Adrenal gland (tissue), 5 donors: ENCODE measurements around the gene USP28.

Source experiments
- CTCF ChIP-seq, 6 experiments: fragments of 450-650 bp in 4 of 6; fragments of 200-600 bp in 2 of 6; sonication (generic) in 1 of 6; IDR thresholded peaks; 1 replicate in 5 of 6; 2 replicates in 1 of 6; pipeline versions ENCODE4 v1.5.1 to v1.8.0; 2016 to 2021; ENCODE audit warnings: antibody characterized with exemption in 6 of 6, mild to moderate bottlenecking in 2 of 6, moderate library complexity in 1 of 6
- POLR2A ChIP-seq, 2 donors: fragments of 450-650 bp; IDR thresholded peaks; one replicate each; pipeline ENCODE4 v1.6.1; 2017; ENCODE audit warnings: antibody characterized with exemption in 2 of 2, mild to moderate bottlenecking in 2 of 2, moderate library complexity in 1 of 2
- donor health status: DM: no; HTN: no; CAD: no.

- TF ChIP-seq POLR2A (IDR thresholded peaks at IDR 0.05): no peak
- TF ChIP-seq CTCF (IDR thresholded peaks at IDR 0.05): no peak
Measured at GRCh38 chr11:113817162-113817561, 58.2 kb downstream of the USP28 start.
